HepG2 (cell line): ENCODE results near the gene CTDNEP1. TPM values are rescaled to one million over a fixed set of nuclear protein-coding genes. Genes with fewer than 3 reads are reported as not detected.

ENCODE experiments used
- ARNT2 ChIP-seq: sonication (generic); formaldehyde crosslinking; IDR thresholded peaks from 2 replicates; pipeline ENCODE4 v1.8.0; 2022; ENCODE audit warnings: mild to moderate bottlenecking, low read depth, missing genetic modification reagents, moderate library complexity
- ASH2L ChIP-seq: fragments of 300-600, 200-600 bp; sonication (generic); IDR thresholded peaks from 2 replicates; pipeline ENCODE4 v1.7.0; 2017; ENCODE audit warnings: low read depth, mild to moderate bottlenecking, moderate library complexity, mixed read lengths, low read length; ENCODE audit not compliant: insufficient read length
- CBX1 ChIP-seq: IDR thresholded peaks from one replicate; pipeline ENCODE4 v1.6.1; 2016; ENCODE audit warnings: antibody characterized with exemption, low read depth
- DNMT3B ChIP-seq: conservative IDR thresholded peaks from 2 replicates; pipeline ENCODE4 v1.6.1; 2016; ENCODE audit warnings: missing biosample characterization, control low read depth
- FOXO1 ChIP-seq: sonication (generic); formaldehyde crosslinking; IDR thresholded peaks from 2 replicates; pipeline ENCODE4 v1.4.0; 2020; ENCODE audit warnings: missing genetic modification reagents
- HBP1 ChIP-seq: IDR thresholded peaks from 2 replicates; pipeline ENCODE4 v1.6.1; 2016; ENCODE audit warnings: low read depth, control low read depth
- IRF1 ChIP-seq: sonication (generic); formaldehyde crosslinking; IDR thresholded peaks from 2 replicates; pipeline ENCODE4 v1.4.0; 2020; ENCODE audit warnings: low read depth, mild to moderate bottlenecking, missing genetic modification reagents
- KLF11 ChIP-seq: IDR thresholded peaks from 2 replicates; pipeline ENCODE4 v1.6.1; 2016; ENCODE audit warnings: missing compliant biosample characterization
- KMT2A ChIP-seq: sonication (generic); formaldehyde crosslinking; IDR thresholded peaks from 2 replicates; pipeline ENCODE4 v1.4.0; 2020; ENCODE audit warnings: missing genetic modification reagents
- MIXL1 ChIP-seq: IDR thresholded peaks from 2 replicates; pipeline ENCODE4 v1.6.1; 2016
- NKX3-1 ChIP-seq: sonication (generic); formaldehyde crosslinking; IDR thresholded peaks from 2 replicates; pipeline ENCODE4 v1.5.0; 2020; ENCODE audit warnings: missing genetic modification reagents
- RBFOX2 ChIP-seq: fragments of 200-400 bp; formaldehyde crosslinking; IDR thresholded peaks from 2 replicates; pipeline ENCODE4 v1.6.1; 2017; ENCODE audit warnings: low read depth, mild to moderate bottlenecking, low read length
- RFXANK ChIP-seq: IDR thresholded peaks from 2 replicates; pipeline ENCODE4 v1.6.1; 2016
- SMAD9 ChIP-seq: sonication (generic); formaldehyde crosslinking; IDR thresholded peaks from 2 replicates; pipeline ENCODE4 v1.5.1; 2020; ENCODE audit warnings: mild to moderate bottlenecking, missing genetic modification reagents
- SOX13 ChIP-seq, 3 experiments: fragments of 450-650 bp in 1 of 3; sonication (generic) in 1 of 3; formaldehyde crosslinking in 1 of 3; IDR thresholded peaks in 2 of 3; conservative IDR thresholded peaks in 1 of 3; 2 replicates each; pipeline versions ENCODE4 v1.5.0 to v1.6.1; 2016 to 2020; ENCODE audit warnings: antibody characterized with exemption in 1 of 3, mild to moderate bottlenecking in 1 of 3, missing compliant biosample characterization in 1 of 3, missing genetic modification reagents in 1 of 3, moderate library complexity in 1 of 3
- TBX3 ChIP-seq: fragments of 450-650 bp; IDR thresholded peaks from 2 replicates; pipeline ENCODE4 v1.6.1; 2017; ENCODE audit warnings: antibody characterized with exemption, mild to moderate bottlenecking, inconsistent platforms, borderline replicate concordance
- U2AF1 ChIP-seq: fragments of 200-400 bp; formaldehyde crosslinking; optimal IDR thresholded peaks from 2 replicates; pipeline ENCODE3; 2017; ENCODE audit warnings: mild to moderate bottlenecking, low read depth, low read length
- ZFAT ChIP-seq: sonication (generic); formaldehyde crosslinking; conservative IDR thresholded peaks from 2 replicates; pipeline ENCODE4 v1.8.1; 2023; ENCODE audit warnings: missing genetic modification reagents, inconsistent platforms
- ZNF24 ChIP-seq: fragments of 450-650 bp; IDR thresholded peaks from 2 replicates; pipeline ENCODE4 v1.6.1; 2017; ENCODE audit warnings: antibody characterized with exemption, mild to moderate bottlenecking
- ZNF468 ChIP-seq: sonication (generic); formaldehyde crosslinking; IDR thresholded peaks from 2 replicates; pipeline ENCODE4 v1.8.0; 2022; ENCODE audit warnings: mild to moderate bottlenecking, moderate library complexity, missing genetic modification reagents
- ZNF512 ChIP-seq: sonication (generic); formaldehyde crosslinking; IDR thresholded peaks from 2 replicates; pipeline ENCODE4 v1.4.0; 2020; ENCODE audit warnings: mild to moderate bottlenecking, missing genetic modification reagents
- ZNF512B ChIP-seq: sonication (generic); formaldehyde crosslinking; IDR thresholded peaks from 2 replicates; pipeline ENCODE4 v1.5.1; 2020; ENCODE audit warnings: missing genetic modification reagents, mild to moderate bottlenecking, borderline replicate concordance
- ZNF552 ChIP-seq: sonication (generic); formaldehyde crosslinking; IDR thresholded peaks from 2 replicates; pipeline ENCODE4 v1.9.0; 2022; ENCODE audit warnings: missing genetic modification reagents, mild to moderate bottlenecking, borderline replicate concordance
- ZNF772 ChIP-seq: sonication (generic); formaldehyde crosslinking; IDR thresholded peaks from 2 replicates; pipeline ENCODE4 v1.5.0; 2020; ENCODE audit warnings: mild to moderate bottlenecking, missing genetic modification reagents
- polyA plus RNA-seq, 8 experiments: library from polyadenylated mRNA; depleted of rRNA in 3 of 8; stranded (reverse) in 7 of 8; unstranded in 1 of 8; fragments of >200 nt; fragmentation: Illumina TruSeq in 4 of 8; extraction: Trizol in 4 of 8; gene quantifications; 2 replicates each; pipeline versions ENCODE4 v1.2.1 to v1.2.3, GENCODE V29; 2011 to 2016; ENCODE audit warnings: low read depth in 4 of 8, missing spikeins in 1 of 8, mixed read lengths in 1 of 8; ENCODE audit not compliant: insufficient read depth in 1 of 8
- total RNA-seq, 5 experiments: library from RNA; depleted of rRNA; stranded (reverse); fragments of >200 nt; fragmentation: Illumina TruSeq; extraction: Trizol; gene quantifications; 2 replicates each; pipeline ENCODE4 v1.2.3, GENCODE V29; 2016; ENCODE audit warnings: low read depth in 1 of 5

The CTDNEP1 gene
- total and polyA plus RNA-seq, 2 of the 13 experiments (the other 11 are each of a cell fraction or from before 2014, with no cell fraction given), result 19.8 to 118 TPM

GRCh38 chr17:7296189-7296861, 44.8 kb upstream of the CTDNEP1 start (continued):
- TF ChIP-seq HBP1 (CRISPR knock-in tag) (no peak), ZNF512 (CRISPR knock-in tag) (no peak), FOXO1 (CRISPR knock-in tag) (peak; percentile 30; the same call in 1 of the 2 replicates), NKX3-1 (CRISPR knock-in tag) (0 out of 2 replicates have a peak, but pooled peaks have one; percentile 51), ZNF552 (CRISPR knock-in tag) (peak; percentile 78; the same call in 1 of the 2 replicates), DNMT3B (CRISPR knock-in tag) (no peak), MIXL1 (CRISPR knock-in tag) (0 out of 2 replicates have a peak, but pooled peaks have one; percentile 17), CBX1 (no peak), KLF11 (CRISPR knock-in tag) (no peak), ZNF772 (CRISPR knock-in tag) (peak; percentile 63; the same call in 1 of the 2 replicates), U2AF1 (no peak), SOX13 (IDR thresholded peaks at IDR 0.05) (no peak), SOX13 (CRISPR knock-in tag; conservative IDR thresholded peaks at IDR 0.05 in 1 of 2, IDR thresholded peaks at IDR 0.05 in 1 of 2) (peak in 1 of 2 experiments; percentile 43; a peak in 1 of 4 replicates), TBX3 (no peak), ARNT2 (0 out of 2 replicates have a peak, but pooled peaks have one; percentile 33), IRF1 (CRISPR knock-in tag) (no peak), ZNF512B (CRISPR knock-in tag) (no peak), ZFAT (CRISPR knock-in tag) (no peak), SMAD9 (CRISPR knock-in tag) (no peak), ASH2L (no peak), ZNF468 (CRISPR knock-in tag) (0 out of 2 replicates have a peak, but pooled peaks have one; percentile 30), ZNF24 (no peak), RBFOX2 (peak; percentile 58), KMT2A (CRISPR knock-in tag) (peak; percentile 67), RFXANK (CRISPR knock-in tag) (no peak)
